NCI-H2107 treated with DMSO at 0.1 percent for 48 hours (cell line): Measurements from ENCODE around the gene VWF.

ENCODE experiments used
- DNase-seq: peaks from one replicate; lab custom pipeline; 2025; ENCODE audit not compliant: unreplicated experiment; lab: John Stamatoyannopoulos, UW

The VWF gene

GRCh38 chr12:5916785-5917290 is 207.6 kb downstream of the VWF start:
- no peak for DNase-seq

DNA sequence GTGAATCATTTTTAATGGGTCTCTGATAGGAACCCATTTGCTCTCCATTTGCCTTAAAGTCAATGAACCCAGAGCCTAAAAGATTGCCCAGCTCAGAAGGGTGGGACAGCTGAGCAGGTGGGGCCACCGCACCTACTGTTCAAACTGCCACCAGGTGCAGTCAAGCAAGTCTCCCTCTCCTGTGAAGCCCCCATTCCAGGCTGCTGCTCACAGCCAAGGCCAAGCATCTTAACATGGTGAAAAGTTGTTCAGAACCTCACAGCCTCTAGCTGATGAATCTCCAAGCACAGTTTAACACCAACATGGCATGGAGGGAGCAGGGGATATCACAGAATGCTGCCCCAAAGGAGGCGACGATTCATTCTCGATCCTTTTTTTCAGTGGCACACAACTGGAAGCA is 209.0 kb downstream of the VWF start:
- no peak for DNase-seq

- no peak for DNase-seq
Measured at GRCh38 chr12:5914387-5915149, 209.9 kb downstream of the VWF start.

DNA sequence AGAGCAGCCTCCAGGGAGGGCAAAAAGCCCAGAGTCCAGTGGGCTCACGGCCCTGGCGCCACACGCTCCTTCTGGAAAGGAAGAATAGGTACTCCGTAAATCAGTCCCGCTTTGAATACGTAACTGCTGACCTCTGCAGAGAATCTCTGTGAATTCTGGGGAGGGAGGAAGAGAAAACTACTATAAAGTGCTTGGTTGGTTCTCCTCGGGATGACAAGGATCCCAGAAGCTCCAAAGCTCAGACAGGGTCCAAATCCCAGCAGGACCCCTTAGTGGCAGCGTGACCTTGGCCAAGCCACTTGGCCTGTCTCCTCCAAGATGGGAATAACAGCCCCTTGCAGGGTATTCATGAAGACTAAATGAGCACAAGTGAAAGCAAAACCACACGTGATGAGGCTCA is 211.1 kb downstream of the VWF start:
- no peak for DNase-seq

DNA sequence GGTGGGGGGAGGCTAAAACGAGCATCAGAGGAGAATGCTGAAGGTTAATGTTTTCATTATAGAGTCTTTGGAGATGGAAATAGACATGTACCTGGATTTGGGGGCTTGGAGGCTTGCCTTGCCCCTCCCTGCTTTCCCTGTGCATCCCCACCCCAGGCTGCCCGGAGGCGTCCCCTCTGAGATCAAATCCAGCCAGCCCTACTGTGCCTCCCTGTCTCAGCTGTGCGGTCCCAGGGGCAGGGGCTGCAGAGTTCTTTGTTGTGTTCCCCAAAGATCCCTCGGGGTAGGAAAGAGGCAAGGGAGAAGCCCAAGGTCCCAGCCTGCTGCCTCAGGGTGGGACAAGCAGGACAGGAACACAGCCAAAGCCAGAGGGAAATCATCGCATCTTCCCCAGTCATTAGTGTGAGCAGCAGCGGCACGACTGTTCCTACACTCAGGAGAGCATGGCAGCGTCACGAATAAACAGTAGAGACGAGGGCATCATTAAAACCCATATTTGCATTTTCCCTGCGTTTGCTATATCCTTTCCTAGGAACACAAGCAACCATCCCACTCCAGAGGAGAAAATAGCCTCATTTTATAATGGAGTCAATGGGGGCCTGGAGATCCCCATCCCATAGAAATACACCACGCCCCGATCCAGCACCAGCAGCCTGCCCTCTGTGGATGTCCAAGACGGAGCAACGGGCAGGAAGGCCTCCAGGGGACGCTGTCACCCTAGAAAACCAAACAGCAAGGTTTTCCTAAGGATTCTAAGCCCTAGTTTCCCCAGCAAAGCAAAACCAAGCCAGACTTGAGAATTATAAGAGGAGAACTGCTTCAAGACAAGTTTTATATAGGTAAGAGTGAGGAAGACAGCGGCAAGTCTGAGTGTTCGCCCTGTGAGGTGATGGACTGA is 211.8 kb downstream of the VWF start:
- DNase-seq, result no peak

DNA sequence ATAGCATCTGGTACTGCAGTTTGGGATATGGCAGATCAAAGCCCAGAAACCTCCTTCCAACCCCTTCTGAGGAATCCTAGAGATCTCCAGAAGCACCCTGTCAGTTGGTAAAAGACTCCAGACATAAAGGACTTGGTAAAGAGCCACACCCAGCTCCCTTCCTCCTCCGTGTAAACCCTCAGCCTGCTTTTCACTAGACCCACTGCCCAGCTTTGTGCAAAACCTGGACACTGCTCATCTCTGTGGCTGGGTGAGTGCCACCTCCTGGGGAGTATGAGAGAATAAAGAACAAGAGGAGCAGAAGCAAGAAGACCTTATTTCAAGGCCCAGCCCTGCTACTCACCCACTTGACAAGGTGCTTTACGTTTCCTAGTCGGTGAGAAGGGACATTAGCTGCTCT is 212.5 kb downstream of the VWF start:
- DNase-seq, result no peak

DNA sequence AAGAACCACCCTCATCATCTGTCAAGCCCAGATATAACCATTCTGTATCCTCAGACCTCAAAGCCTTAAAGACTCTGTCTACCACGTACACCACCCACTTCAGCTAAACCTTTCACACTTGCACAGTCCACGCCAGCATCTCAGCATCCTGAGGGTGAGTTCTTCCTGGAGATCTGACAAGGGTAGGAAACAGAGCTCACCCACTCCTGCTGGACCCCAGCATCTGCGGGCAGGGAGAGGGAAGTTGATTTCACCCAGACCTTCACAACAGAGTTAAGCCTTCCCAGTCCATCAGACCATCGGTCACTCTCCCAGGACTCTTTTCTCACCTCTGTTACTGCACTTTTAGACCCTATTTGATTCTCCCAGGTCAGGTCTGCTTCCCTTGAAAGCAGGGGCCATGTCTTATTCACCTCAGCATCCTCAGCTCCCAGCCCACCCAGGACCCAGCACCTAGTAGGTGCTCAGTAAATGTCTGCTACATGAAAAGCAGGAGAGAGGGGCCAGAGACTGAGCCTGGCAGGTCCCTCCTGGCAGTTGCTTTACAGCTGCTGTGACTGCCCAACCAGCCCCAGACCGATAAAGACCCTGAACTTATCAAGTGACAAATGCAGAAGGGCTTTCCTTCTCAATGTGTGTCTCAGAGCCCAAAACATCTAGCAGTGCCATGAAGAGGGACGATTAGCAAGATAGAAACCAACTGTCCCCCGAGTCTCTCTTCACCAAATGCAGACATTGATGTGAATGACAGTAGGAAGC is 213.5 kb downstream of the VWF start:
- DNase-seq, result no peak

- DNase-seq, result no peak
Measured at GRCh38 chr12:5909560-5909959, 214.9 kb downstream of the VWF start.

DNA sequence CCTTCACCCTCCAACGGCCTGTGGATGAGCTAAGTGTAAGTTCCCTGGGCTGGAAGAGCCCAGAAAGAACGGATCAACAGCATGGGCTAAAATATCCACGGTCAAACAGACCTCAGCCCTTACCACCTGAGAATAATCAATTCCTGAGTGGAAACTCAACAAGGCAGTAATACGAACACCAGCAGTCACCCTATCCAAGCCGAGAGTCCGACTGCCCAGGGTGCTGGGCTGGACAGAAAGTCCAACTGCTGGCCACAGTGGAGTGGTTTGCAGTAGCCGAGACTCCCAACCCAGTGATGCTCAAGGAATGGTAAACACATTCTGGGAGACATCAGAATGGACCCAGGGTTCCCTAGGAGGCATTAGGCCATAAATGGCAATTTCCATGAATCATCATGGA is 216.2 kb downstream of the VWF start:
- DNase-seq, result no peak

DNA sequence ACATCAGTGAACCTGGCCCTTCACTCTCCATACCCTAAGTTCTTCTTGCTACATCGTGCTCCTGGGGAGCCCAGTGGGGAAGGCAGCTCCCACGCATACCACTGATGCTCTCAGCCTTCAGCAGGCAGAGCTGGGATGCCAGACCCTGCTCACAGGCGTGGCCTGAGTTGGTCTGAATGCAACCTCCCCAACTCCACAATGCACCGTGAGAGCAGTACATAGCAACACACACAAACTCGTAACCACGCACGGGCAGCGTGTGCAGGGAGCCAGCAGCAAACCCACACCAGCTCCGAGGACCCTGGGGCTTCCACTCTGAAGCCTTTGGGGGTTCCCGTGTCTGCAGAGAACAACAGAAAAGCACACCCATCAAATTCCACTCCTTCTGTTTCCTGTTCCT is 216.7 kb downstream of the VWF start:
- DNase-seq, result no peak

- no peak for DNase-seq
Measured at GRCh38 chr12:5905757-5906156, 218.7 kb downstream of the VWF start.

DNA sequence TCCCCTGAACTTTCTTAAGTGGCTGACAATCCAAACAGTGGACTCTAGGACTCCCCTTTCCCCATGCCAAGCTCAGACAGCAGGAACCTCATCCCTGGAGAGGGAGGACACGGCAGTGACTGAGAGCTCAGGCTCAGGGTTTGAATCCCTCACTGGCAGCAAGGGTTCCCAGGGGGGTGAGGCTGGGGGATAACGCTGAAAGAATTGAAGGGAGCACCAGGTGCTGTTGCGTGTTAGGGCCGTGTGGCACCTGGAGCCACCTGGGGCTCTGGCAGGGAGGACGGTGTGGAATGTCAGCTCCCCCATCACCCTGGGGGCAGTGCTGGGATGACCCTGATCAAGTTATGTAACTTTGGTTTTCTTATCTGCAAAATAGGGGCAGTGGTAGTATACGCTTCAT is 219.5 kb downstream of the VWF start:
- DNase-seq, result no peak

DNA sequence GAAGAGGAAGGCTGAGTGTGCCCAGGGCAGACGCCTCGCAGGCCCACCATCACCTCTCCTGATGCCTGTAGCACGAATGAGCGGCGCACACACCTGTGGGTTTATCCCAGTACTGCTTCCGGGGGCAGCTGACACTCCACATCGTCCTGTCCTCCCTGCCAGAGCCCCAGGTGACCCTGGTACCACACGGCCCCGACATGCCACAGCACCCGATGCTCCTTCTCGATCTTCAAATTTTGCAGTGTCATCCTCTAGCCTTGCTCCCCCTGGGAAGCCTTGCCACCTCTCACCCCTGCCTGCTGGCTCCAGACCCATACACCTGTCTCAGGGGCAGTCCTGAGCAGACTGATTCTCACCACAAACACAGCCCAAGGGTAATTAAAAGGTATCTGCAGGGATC is 220.0 kb downstream of the VWF start:
- no peak for DNase-seq

DNA sequence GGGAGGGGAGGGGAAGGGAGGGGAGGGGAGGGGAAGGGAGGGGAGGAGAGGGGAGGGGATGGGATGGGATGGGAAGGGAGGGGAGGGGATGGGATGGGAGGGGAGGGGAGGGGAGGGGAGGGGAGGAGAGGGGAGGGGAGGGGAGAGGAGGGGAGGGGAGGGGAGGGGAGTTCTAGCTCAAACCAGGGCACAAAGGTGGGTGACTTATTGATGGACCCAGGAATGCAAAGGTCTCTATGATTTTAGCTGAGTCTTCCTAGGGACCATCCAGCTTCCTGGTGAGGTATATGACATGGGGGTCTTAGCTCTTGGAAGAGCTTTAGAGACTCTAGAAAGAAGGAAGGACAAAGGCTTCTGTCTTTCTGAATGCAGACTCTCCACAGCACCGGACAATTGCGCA is 221.7 kb downstream of the VWF start:
- DNase-seq, result no peak

DNA sequence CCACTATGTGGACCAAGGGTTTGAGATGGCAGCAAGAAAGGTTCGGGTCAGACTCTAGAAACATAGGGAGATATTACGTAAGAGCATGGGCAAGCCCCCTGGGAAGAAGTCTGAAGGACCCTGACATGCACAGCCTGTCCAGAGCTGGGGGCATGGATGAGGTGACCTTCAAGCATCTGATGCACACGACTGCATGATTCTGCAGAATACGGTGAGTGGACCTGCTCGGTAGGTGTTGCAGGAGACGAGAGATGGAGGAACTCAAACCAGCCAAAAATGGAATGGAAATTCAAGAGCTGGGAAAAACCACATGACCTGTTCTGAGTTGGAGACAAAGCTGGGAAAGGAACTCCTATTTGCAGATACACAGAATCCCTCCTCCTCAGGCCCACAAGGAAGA is 223.1 kb downstream of the VWF start:
- no peak for DNase-seq

DNA sequence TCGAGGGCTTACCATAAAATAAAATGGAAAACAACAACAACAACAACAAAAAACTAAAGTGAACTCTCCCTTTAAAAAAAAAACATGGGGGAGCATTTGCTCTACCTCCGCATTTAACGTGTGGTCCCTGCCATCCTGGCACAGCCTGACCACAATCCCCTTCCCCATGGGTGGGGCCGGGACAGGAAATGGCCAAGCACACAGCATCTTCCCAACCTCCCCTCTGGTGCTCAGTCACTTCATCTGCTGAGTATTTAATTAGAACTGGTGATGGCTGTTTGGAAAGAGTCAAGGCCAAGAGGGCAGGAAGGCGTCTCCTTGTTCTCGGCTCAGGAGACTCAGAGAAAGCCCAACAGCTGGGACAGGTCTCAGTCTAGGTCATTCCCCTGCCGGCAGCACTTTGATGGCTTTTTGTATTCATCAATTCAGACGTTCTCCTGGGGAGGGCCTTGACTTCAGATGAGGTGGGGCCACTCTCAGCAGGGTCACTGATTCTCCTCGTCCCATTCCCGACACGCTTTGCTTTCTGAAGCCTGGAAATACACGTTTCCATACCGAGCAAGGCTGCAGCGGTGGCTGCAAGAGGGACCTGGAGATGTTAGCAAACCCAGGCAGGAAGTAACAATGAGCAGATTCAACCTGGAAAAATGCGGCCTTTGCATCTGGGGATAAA is 223.8 kb downstream of the VWF start:
- DNase-seq, result no peak

DNA sequence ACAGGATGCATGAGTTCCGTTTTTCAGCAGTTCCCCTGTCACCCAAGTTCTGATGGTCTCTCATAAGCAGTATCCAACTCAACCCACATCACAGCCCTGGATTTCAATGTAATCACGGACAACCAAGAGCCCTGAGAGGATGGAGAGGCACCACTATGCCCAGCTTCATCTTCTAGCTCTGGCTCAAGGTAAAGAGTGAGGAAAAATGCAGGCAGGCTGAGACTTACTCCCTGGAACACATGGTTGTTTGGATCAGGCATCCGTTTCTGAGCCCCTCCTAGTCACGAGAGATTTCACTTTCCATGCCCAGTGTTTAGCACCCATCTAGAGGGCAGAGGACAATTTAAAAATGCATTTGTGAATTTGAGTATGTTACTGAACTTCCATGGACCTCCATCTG is 224.4 kb downstream of the VWF start:
- DNase-seq, result no peak

DNA sequence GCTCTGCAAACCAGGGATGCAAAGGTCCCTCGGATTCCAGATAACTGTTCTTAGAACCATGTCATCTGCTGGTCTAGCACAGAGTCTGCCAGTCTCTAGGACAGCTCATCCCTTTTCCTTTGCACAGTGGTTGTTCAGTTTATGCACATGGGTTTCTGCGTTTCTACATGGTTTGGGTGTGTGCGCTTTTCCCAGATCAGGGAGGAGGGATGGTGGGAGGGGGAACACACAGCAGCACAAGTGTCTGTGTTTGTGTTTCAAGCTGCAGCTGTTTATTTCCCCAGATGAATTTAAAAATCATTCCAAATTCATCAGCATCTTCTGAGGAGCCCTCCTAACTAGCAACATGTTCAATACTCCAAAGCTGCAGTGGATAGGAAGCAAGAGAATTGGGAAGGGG is 224.8 kb downstream of the VWF start:
- no peak for DNase-seq

DNA sequence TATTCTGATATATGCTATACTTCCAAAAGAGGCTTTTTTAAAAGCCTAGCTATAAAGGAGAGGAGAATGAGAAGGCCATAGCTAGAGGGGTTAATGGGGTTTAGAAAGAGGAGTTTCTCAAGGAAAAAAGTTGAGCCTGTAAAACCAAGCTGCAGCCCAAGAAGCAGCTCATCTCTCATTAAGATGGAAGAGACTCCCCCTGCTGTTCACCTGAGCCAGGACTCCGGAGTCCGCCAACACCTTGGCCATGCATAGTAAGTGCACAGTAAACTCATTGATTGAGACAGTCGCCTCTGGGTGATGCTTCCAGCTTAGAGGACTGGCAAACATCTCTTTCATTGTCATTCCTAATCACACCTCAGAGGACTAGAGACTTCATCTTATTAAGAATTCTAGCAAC is 225.6 kb downstream of the VWF start:
- no peak for DNase-seq
